ENCODE results near the gene SLC25A42.
A peak's percentile ranks its signal among the peaks of the same experiment; 100 is the strongest.
"Not testable (repeated sequence)": the region's sequence is repeated elsewhere in the genome, so short reads cannot be mapped to it uniquely, and the experiment has no call there.

The SLC25A42 gene, protein sequence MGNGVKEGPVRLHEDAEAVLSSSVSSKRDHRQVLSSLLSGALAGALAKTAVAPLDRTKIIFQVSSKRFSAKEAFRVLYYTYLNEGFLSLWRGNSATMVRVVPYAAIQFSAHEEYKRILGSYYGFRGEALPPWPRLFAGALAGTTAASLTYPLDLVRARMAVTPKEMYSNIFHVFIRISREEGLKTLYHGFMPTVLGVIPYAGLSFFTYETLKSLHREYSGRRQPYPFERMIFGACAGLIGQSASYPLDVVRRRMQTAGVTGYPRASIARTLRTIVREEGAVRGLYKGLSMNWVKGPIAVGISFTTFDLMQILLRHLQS

DNA sequence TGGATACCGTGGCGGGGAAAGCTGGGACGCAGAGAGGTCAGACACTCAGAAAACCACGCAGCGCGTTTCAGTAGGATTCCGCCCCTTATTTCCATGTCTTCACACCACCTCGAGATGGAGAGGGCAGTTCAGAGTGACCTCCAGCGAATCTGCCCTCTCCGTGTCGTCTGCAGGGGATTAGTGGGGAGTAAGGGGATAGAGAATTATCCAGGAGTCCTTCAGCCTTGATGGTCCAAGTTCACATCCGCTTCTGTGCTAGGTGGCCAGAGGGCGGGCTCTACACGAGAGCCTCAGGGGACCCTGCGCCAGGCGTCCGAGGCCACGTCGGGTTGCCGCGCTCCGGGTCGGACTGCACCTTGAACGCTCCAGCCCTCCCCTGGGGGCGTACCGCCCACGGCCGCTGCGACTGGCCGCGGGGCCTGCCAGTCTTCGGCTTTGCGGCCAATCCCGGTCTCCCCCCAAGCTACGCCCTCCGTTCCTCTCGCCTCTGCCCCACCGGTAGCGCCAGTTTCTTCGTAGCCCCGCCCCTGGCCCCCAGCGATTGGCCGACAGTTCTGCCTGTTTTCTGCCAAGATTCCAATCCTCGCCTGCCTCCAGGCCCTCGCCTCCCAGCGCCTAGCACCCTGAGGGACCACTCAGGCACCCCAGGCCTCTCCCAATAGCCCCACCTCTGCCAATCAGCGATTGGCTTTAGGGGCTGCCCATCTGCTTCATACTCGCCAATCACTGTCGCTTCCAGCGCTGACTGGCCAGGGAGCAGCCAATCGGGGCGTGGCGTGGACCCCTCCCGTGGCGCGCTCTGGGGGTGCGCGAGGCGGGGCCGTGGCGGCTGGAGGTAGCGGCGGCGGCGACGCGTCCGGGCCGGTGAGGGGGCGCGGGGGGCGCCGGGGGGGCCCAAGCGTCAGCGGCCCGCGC, at the start of gene SLC25A42:
Gene SLC25A42, plus strand, starts transcription at position 812 of the 915 bp plus-strand sequence. CDS start 32,131 bp downstream, outside the sequence.
- peak; percentile 98 for DNase-seq

DNA sequence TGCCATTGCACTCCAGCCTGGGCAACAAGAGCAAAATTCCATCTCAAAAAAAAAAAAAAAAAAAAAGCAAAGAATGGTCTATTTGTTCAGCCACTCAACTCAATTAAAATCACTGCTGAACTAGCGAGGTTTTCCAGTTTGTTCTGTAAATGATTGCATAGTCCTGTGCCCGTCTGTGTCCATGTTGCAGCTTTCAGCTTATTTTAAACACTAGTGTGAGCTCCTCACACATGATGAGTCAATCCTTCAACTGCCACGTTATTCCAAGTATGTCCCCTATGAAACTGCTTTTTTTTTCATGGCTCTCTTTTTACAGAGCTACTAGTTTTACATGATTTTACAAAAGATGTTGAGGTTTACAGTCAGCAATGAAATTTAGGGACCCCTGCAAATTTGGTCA, 42.7 kb upstream of the SLC25A42 start:
- no peak for DNase-seq

DNA sequence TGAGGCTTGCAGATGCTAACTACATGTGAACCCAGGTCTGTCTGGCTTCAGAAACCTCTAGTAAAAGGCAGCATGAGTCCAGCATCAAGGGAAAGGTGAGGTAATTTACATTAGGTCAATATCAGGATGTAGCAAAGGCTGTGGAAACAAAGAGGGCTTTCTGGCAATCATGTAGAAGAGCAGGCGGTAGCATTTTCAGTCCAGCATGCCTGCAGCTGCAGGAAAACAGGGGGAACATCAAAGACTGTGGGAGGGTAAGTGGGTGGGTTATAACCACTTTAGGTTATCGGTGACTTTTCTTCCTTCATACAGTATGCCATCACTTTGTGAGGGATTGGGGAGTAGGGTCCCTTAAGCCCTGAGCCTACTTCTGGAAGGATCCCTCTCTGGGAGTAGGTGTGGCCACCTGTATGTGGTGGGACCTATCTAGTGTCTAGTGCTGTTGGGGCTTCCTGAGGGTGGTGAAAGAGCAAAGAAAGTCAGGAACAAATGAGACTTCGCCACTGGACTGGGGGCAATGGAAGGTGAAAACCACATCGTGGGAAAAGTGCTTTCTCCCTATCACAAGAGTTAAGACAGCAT, 41.3 kb upstream of the SLC25A42 start:
- no peak for DNase-seq

DNA sequence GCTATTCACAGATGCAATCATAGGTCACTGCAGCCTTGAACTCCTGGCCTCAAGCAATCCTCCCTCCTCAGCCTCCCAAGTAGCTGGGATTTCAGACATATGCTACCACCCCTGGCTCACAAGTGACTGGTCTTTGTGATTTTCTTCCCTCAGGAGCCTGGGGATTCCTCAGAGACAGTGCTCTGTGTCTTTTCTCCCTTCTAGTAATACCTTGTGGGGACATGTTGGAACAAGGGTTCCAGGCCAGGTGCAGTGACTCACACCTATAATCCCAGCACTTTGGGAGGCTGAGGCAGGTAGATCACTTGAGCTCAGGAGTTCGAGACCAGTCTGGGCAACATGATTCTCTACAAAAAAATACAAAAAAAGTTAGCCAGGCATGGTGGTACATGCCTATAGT, 40.4 kb upstream of the SLC25A42 start:
- DNase-seq = not testable (repeated sequence)

DNA sequence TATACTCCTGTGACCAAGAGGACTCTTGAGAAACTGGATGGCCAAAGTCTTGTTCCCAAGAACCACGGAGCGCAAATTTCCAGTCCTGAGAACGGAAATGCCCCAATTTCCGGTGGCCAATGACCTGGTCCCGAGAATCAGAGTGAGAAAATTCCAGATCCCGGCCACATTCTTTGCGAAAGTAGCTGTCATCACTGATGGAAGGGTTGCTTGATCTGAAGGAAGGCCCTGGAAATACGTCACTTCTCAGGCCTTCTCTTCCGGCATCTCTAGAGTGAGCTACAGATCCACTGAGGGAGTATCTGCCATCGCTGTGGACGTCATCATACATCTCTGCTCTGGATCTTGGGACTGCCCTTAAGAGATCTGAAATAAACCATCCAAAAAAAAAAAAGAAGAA, 37.9 kb upstream of the SLC25A42 start:
- no peak for DNase-seq

DNA sequence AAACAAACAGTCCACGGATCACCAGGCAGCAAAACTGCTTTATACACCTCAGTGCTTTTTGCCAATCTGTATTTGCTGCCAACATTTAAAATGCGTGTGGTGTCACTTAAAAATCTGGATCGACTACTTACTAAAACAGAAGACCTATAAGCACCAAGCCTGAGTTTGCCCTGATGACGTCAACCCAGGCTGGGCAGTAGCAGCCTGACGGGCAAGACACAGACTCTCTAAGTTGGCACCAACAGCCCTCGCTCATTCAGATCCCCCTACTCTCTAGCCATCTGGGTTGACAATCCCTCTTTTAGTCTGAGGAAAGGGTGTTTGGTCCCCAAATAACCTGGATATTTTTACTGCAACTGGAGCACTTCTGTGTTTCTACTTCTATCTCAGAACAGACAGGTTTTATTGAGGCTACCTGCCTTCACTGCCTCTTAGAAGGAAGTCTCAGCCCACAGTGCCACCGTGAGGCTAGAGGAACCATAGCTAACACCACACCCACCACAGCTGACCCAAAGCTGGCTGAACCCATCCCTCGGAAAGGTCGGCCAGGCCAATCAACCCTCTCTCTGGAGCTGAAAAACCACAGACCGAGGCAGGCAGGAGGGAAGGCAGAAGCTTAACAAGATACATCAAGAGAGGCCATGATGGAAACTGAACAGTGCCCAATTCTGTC, 37.4 kb upstream of the SLC25A42 start:
- DNase-seq = no peak

DNA sequence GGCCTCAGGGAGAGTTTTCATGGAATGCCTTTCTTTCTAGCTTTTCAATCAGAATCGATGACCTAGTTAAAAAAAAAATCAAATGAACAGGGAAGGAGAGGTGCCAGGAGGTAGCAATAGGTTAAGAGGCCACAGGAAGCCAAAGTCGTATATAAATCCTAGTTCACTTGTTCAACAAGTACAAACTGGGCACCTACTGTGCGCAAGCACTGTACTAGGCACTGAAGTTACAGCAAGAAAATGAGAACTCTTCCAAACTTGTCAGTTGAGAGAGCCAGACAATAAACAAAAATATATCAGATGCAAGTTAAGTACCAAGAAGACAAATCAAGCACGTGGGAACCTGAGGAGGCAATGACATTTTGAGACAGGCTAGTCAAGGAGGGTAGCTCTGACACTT, 36.6 kb upstream of the SLC25A42 start:
- DNase-seq = no peak

DNA sequence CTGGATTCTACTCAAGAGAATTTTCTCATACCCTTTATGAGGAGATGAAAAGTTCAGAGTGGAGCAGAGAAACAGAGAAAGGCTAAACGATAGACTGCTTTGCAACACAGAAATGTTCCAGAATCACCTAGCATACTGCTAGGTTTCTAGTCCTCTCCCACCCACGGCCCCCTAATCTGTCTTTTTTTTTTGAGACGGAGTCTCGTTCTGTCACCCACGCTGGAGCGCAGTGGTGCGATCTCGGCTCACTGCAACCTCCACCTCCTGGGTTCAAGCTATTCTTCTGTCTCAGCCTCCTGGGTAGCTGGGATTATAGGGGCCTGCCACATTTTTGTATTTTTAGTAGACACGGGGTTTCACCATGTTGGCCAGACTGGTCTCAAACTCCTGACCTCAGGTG, 35.3 kb upstream of the SLC25A42 start:
- DNase-seq = no peak

DNA sequence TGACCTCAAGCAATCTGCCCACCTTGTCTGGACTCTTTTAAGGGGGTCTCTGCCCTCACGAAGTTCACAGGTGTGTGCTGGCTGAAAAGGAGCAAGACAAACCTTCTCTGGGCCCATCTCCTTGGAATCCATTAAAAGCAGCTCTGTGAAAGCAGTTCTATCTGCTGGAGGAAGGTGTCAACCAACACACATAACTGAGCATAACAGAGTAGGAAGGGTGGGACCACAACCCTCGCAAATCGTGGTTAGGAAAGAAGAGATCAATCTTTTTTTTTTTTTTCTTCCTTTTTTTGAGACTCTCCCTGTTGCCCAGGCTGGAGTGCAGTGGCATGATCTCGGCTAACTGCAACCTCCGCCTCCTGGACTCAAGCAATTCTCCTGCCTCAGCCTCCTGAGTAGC, 31.9 kb upstream of the SLC25A42 start:
- DNase-seq = no peak

DNA sequence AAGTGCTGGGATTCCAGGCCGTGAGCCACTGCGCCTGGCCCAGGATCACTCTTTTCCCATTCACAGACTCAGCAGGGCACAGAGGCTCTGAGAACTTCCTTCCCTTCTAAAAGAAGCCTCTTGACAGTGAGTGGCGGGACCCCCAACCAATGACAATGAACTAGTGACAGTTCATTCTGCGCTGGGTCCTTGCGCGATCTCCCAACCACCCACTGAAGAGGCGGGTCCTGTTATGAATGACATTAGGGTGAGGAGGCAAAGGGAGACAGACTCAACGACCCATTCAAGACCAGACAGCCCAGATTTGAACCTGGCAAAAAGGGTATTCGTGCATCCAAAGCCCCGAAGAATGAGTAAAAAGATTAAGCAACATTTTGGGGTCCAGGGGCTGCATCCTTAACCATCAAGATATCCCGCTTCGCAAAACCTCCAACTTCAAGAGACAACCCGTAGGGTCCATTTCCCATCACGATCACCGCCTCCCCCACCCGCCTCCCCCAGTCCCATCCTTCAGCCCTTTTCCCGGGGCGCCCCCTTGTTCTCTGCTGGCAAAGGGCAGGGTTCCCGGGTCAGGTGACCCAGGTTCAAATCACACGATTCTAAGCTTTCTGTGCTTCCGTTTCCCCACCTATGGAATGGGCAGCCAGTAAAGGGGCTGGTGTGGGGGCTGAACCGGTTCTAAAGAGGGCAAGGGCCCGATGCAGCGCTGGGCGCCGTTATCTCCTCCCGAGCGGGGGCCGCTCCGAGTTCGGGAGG, 31.2 kb upstream of the SLC25A42 start:
- DNase-seq = peak; percentile 85

DNA sequence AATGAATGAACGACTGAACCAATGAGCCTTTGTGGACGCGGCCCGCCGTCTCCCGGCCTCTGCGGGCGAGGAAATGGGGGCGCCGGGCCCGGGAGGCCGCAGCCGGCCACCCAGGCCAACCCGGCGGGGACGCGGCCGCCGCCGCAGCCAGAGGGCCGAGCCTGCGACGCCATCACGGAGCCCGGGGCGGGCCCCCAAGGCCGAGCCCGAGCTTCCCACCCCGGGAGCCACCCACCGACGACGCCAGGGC, 30.7 kb upstream of the SLC25A42 start:
- no peak for DNase-seq

DNA sequence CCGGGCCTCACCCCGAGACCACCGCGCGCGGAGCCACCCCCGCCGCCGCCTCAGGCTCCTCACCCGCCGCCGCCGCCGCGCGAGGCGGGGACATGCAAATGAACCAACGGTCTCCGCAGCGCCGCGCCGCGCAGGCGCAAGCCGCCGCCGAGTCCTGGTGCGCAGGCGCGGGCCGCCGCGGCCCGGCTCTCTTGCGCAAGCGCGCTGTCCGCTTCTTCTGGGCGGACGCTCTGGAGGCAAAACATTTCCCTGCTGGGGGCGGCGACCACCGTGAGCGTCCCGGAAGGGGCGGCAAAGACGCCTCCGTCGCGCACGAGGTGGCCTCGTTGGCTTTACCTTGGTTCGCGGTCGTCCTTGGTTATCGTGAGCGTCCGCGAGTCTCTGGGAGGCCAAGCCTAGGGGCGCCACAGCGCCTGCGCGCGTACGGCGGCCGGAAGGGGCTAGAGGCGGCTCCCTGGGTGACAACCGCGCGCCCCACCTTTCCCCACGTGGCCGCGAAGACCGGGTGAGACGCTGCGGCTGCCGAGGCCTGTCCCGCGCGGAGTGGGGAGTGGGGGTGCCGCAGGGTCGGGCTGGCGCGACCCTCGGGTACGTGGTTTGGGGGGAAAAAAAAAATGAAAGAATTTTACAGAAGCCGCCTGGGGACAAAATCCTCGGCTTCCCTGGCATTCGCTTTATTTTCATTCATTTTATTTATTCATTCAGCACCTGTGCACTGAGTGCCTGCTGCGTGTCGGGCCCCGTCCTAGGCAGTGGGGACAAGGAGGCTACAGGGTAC, 30.2 kb upstream of the SLC25A42 start, which contains the start of the genes ARMC6 and SUGP2:
Gene ARMC6, plus strand, starts transcription at position 178 of the 778 bp plus-strand sequence. CDS start 607 bp downstream, outside the sequence.
Gene SUGP2, minus strand, starts transcription at position 92 of the 778 bp plus-strand sequence. CDS start 2,446 bp downstream, outside the sequence.
- DNase-seq = peak; percentile 76

DNA sequence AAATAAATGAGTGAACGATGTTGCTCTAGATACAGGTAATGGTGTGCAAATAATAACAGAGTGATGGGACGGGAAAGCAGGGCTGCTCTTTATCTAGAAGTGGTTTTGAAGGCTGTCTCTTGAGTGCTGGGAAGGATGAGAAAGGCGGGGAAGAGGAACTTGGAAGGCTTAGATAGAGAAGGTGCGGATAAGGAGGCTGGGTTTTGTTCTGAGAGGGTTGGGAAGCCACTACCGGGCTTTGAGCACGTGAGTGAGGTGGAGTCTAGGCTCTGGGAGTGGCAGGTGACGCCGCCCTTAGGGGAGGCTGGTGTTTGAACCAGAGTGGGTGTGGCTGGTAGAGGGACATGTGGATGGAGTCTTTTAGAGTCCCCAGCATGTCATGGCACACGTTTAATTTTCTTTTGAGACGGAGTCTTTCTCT, 29.6 kb upstream of the SLC25A42 start:
- peak; percentile 61 for DNase-seq

DNA sequence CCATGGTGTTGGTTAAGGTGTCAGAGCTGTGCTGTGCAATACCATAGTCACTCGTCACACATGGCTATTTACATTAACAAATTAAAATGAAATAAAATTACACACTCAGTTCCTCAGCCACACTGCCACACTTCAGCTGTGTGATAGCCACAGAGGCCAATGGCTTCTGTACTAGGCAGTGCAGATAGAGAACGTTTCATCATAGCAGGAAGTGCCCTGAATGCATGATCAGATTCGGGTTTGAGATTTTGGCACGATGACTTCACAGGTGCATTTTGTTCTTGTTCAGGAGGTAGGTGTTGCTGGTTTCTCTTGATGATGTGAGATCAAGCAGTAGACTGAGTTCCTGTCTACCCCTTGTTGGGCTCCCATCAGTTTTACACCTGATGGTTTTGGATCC, 23.9 kb upstream of the SLC25A42 start:
- no peak for DNase-seq

DNA sequence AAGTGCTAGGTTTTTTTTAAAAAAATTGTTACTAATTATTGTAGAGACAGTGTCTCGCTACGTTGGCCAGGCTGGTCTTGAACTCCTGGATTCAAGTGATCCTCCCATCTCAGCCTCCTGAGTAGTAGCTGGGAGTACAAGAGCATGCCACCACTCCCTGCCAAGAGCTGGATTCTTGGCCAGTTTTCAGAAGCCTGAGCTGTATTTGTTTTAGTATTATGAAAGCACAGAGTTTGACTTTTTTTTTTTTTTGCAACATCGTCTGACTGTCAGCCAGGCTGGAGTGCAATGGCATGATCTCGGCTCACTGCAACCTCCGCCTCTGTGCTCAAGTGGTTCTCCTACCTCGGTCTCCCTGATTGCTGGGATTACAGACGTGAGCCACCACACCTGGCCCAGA, 23.4 kb upstream of the SLC25A42 start:
- no peak for DNase-seq

DNA sequence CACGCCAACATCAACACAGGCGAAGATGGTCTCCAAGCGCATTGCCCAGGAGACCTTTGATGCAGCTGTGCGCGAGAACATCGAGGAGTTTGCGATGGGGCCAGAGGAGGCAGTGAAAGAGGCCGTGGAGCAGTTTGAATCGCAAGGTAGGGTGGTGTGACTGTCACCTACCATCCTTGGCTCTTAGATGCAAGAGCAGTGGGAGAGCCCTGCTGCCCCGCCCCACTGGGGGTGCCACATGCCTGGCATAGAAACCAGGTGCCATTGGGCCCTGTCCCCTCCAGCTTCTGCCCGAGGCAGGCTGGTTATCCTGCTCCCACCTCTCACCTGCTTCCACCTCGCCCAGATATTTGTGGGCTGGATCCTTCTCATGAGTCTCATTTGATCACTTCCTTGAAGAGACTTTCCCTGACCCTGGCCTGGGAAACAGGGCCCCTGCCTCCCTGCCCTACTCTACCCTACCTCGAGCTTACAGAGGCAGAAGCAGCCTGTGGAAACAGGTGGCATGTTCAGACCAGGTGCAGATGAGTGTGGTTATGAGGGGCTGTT, 21.0 kb upstream of the SLC25A42 start:
- DNase-seq = no peak

DNA sequence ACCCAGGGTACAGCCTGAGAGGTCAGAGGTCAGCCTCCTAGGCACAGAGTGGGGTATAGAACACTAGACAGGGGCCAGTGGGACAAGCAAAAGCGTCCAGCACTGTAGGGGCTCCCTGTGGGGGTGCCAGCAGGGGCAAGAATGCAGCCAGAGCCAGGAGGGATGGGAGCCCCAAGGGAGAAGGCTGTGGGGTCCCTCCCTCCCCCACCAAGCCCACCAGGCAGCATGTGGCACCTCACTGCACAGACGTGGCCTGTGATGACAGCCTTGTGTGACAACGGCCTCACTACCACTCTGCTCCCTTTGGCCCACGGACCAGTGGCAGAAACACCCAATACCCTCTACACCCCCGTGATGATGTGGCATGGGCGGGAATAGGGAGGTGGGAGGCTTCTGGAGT, 20.3 kb upstream of the SLC25A42 start:
- DNase-seq = no peak

DNA sequence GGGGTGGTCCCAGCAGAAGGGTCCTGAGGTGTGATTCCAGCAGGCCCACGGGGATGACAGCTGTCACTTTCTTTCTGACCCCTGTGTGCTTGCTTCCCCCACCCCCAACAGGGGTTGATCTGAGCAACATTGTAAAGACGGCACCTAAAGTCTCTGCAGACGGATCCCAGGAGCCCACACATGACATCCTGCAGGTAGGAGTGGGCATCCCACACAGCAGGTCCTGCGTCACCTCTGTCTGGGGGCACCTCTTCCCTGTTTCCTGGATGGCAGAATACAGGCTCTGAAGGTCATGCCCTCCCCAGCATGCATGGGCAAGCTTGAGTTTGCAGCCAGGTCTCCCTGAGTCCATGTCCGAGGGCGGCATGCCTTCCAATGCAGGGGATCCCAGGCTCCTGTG, 19.9 kb upstream of the SLC25A42 start:
- DNase-seq = no peak

DNA sequence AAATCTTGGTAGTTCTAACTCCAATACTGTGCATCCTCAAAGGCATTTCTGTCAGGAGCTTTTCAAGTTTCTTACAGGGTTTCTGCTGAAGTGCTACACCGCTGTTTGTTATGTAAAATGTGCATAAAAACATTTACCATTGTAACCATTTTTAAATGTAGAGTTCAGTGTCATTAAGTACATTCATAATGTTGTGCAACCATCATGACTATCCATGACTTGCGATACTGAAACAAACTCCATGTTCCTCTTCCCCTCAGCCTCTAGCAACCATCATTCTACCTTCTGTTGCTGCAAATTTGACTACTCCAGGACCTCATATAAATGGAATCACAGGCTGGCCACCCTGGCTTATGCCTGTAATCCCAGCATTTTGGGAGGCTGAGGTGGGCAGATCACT, 14.4 kb upstream of the SLC25A42 start:
- DNase-seq = no peak

DNA sequence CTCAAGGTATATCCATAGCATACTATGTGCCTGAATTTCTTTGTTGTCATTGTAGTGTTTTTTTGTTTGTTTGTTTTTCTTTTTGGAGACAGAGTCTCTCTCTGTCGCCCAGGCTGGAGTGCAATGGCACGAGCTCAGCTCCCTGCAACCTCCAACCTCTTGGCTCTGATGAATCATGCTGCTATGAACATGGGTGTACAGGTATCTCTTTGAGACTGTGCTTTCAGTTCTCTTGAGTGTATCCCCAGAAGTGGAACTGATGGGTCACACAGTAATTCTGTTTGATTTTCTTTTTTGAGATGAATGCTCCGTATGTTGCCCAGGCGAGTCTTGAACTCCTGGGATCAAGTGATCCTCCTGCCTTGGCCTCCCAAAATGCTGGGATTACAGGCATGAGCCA, 13.7 kb upstream of the SLC25A42 start:
- no peak for DNase-seq

DNA sequence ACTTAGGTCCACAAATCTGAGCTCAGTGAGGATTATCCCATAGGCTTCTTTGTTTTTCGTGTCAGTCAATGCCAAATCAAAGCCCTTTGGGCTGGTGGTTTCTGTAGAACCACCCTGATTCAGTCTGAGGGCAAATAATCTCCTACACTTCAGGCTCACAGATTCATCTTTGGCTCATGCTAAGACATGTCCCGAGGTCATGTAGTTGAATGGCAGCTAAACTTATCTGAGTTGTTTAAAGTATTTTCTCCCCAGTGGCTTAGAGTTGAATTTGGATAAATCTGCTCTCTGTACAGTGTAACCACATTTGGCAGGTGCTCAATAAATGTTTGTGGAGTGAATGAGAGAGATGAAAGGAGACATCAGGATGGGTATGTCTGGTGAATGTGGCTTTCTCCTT, 13.1 kb upstream of the SLC25A42 start:
- no peak for DNase-seq

All from NCI-H1436 (cell line).